ENCODE results near the gene RPL9.
"Not testable (repeated sequence)": the region's sequence is repeated elsewhere in the genome, so short reads cannot be mapped to it uniquely, and the experiment has no call there.

DNA sequence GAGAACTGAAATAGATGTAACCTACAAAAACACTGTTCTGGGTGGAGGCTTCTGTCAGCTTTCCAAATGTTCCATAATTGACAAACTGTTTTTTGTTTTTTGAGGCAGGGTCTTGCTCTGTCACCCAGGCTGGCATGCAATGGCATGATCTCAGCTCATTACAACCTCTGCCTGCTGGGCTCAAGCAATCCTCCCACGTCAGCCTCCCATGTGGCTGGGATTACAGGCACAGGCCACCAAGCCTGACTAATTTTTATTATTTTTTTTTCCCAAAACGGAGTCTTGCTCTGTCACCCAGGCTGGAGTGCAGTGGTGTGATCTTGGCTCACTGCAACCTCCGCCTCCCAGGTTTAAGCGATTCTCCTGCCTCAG, 43.9 kb upstream of the RPL9 start:
- not testable (repeated sequence) for TF ChIP-seq POLR2A, CTCF (IDR thresholded peaks at IDR 0.05)
